NCI-H69 (cell line): Measurements from ENCODE around the gene FN3KRP.
A peak's percentile ranks its signal among the peaks of the same experiment; 100 is the strongest.
"Not testable (repeated sequence)": the region's sequence is repeated elsewhere in the genome, so short reads cannot be mapped to it uniquely, and the experiment has no call there.

Experiments used
- DNase-seq: peaks from one replicate; lab custom pipeline; 2025; lab: John Stamatoyannopoulos, UW

The FN3KRP gene

DNA sequence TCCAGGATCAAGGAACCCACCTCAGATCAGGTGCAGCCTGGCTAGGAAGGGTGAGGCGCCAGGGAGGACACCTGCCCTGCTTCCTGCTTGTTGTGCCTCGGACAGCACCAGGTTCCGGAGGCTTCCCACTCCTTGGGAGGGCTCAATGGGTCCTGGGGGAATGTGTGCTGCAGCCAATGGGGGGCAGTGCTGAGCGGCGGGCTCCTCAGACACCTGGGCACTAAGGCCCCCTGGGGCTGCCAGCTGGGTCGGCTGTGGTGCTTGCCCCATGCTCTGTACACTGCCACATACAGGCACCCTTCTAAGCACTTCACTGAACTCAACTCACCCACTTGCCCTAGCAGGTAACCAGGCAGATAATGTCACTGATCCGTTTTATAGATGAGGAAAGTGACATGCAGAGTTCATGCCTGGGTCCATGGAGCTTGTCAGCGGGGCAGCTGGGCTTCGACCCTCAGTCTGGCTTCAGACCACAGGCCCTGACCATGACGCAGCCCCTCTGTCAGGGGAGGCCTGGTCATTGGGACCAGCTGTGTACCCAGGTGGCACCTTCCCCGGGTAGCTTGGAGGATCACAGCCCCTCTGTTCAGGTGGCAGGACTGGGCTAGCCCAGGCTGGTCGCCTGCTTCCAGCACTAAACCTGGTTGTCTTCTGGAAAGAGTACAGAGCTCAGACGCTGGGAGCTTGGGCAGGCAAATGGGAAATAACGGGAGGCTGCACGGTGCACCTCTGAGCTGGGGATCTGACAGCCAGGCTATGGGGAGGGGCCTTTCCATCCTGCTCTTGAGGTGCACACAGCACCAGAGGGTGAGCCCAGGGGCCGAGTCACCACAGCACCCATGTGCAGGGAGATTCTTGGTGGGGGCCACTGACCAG, 27.1 kb downstream of the FN3KRP start:
- no peak for DNase-seq

DNA sequence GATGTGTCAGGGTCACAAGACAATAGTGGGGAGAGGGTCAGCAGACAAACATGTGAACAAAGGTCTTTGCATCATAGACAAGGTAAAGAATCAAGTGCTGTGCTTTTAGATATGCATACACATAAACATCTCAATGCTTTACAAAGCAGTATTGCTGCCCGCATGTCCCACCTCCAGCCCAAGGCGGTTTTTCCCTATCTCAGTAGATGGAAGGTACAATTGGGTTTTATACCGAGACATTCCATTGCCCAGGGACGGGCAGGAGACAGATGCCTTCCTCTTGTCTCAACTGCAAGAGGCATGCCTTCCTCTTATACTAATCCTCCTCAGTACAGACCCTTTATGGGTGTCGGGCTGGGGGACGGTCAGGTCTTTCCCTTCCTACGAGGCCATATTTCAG, 28.2 kb downstream of the FN3KRP start:
- DNase-seq, result not testable (repeated sequence)

DNA sequence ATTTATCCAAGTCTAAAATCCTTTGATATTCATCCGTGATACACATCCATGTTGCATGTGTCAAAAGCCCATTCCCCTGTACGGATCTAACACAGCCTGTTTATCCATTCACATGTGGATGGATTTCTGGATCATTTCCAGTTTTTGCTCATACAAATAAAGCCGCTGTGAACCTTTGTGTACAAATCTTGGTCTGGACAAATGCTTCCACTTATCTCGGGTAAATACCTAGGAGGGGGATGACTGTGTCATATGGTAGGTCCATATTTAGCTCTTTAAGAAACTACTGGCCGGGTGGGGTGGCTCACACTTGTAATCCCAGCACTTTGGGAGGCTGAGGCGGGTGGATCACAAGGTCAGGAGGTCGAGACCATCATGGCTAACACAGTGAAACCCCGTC, 29.0 kb downstream of the FN3KRP start:
- DNase-seq, result peak; percentile 82

- DNase-seq, result no peak
These were observed 32.2 kb downstream of the FN3KRP start for GRCh38 chr17:82748756-82749155.

- DNase-seq, result no peak
These were observed 33.9 kb downstream of the FN3KRP start for GRCh38 chr17:82750241-82750908.

GRCh38 chr17:82751171-82751570, 34.7 kb downstream of the FN3KRP start:
- DNase-seq, result no peak

GRCh38 chr17:82751571-82752370, 35.3 kb downstream of the FN3KRP start, which contains the start of gene TBCD:
Gene TBCD (plus strand): TSS chr17:82752065. CDS start chr17:82752194, 129 bp downstream.
- DNase-seq, result peak; percentile 97

DNA sequence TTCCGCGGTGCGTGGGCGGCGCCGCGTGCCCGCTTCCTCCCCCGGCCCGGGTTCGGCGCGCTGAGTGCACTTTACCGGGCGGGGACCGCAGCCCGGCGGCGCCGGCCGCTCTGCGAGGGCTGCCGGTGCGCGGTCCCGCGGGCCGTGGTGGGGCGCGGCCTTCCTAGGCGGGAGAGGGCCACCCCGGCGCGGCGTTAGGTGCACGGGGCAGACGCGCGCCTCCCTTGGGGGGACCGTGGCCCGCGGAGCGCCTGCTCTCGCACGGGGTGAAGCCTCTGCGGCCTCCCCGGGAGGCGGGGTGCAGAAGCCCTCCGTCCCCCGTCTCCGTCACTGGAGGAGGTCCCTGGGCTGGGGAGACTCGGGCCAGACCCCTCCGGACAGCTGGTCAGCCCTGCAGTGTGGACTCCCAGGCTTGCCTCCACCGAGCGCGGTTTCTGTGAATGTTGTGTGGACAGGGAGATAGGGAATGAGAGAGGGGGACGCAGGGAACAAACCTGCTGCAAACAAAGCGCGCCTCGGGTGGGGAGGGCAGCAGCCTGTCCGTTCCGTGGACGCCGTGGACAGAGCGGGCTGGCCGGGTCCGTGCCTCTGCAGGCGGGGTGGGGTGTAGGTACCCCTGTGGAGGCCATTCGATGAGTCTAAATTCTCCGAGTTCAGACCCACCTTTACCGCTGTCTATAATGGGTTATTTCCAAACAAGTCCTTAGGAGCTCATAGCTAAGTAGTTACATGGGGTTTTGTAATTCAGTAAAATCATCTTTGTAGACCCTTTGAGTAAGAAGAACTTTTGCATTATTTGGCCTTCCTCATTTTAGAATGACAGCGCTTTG, 36.1 kb downstream of the FN3KRP start:
- DNase-seq, result peak; percentile 70

DNA sequence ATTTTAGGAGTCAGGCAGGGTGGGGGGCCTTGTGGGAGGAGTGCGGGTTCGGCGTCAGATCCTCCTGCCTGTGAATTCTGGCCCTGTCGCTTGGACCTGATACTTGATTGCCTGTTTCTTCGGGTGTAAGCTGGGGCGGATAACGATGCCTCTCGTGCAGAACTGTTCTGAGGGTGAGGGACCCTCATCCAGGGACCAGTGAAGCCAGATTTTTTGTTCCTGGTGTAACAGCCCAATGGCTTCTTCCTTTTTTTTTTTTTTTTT, 36.6 kb downstream of the FN3KRP start:
- no peak for DNase-seq

GRCh38 chr17:82754297-82755208, 38.0 kb downstream of the FN3KRP start:
- DNase-seq, result peak; percentile 39

- no peak for DNase-seq
These were observed 39.7 kb downstream of the FN3KRP start for GRCh38 chr17:82756166-82756565.

DNA sequence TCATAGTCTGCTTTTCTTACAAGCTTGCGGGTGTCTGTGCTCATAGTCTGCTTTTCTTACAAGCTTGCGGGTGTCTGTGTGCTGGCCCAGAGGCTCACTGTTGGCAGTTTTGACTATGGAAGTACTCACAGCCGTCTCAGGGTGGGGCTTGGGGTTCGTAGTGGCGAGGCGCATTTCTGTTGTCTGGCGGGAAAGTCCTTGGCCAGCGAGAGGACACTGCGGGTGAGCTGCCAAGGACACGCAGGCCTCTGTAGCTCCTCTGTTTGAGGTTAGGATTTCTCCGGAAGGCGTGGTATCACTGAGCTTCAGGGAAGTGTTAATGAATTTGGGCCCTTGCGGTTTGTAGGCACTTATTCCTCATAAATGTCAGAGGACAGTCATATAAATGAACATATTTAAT, 48.9 kb downstream of the FN3KRP start:
- no peak for DNase-seq

DNA sequence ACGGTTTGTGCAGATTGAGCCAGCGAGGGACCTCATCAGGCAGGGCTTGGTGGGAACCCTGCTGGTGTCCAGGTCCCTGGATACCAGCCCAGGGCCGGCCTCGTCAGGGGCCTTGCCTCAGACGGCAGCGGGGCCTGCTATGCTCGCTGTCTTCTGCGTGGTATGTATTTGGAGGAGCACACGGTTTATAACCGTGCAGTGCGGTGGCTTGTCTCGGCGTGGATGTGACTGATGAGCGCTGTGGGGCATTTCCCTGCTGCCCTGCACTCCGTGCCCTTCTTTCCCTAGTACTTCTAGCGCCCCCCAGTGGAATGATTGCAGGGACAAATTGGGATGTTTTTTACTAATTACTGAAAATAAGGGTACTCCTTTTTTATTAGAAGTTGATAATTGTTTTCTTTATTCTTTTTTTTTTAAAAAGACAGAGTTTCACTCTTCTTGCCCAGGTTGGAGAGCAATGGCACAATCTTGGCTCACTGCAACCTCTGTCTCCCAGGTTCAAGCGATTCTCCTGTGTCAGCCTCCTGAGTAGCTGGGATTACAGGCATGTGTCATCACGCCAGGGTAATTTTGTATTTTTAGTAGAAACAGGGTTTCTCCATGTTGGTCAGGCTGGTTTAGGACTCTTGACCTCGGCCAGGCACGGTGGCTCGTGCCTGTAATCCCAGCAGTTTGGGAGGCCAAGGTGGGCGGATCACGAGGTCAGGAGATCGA, 50.7 kb downstream of the FN3KRP start:
- DNase-seq, result peak; percentile 56

DNA sequence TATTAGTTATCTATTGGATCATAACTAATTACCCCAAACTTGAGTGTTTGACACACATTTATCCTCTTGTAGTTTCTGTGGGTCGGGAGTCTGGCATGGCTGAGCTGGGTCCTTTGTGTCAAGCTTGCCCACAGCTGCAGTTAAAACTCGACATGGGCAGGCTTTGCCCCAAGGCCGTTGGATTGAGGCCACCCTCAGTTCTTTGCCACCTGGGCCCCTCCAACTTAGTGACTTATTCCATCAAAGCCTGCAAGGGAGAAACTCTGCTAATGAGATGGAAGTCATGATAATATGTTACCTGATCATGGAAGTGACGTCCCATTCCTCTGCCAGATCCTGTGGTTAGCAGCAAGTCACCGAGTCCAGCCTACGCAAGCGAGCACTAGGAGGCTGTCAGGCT, 52.5 kb downstream of the FN3KRP start:
- DNase-seq, result no peak

DNA sequence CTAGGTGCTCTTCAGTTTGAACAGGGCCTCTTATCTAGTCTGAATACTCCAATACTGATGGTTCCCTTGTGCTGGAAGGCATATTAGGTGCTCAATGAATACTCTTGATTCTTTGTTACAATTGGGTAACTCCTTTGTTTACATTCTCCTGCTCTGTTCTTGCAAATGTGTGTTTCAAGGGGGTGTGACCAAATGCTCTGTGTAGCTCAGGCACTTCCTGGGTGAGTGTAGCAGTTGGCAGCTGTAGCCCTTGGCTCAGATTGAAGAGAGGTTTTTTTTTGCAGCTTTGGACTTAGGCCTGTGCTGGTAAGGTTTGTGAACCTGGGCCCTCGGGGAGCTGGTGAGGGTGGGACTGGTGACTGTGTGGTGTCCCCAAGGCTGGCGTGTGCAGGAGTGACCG, 55.5 kb downstream of the FN3KRP start:
- DNase-seq, result no peak

- not testable (repeated sequence) for DNase-seq
These were observed 58.0 kb downstream of the FN3KRP start for GRCh38 chr17:82774456-82774855.

DNA sequence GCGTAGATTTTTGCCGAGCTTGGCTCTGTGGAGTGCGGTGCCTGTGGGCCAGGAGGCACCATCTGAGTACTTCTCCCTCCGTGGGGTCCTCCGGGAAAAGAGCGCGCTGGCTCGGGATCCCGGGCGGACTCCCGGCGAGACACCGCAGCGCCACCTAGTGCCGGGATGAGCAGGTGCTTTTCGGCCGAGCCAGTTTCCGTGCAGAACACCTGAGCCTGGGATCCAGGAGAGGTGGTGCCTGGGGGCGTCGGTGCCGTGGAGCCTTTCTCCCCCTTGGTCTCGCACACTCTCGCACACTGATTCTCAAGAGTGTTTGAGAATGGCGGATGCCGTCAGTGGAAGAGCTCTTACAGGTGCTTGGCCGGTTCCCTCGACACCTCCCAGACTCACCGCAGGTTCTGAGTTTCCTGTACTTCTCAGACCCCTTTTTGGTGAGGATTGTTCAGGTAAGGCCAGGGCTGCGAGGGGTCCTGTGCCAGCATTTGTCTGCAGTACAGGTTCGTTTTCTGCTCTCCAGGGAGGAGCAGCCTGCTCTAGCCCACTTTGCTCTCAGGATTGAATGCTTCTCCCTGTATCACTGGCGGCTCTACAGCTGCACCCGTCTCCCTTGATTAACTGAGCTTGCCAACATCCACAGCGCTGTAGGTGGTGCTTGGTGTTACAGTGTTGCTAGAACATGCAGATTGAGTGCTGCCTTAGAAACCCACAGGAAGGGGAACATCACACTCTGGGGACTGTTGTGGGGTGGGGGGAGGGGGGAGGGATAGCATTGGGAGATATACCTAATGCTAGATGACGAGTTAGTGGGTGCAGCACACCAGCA, 58.7 kb downstream of the FN3KRP start:
- DNase-seq, result peak; percentile 56

DNA sequence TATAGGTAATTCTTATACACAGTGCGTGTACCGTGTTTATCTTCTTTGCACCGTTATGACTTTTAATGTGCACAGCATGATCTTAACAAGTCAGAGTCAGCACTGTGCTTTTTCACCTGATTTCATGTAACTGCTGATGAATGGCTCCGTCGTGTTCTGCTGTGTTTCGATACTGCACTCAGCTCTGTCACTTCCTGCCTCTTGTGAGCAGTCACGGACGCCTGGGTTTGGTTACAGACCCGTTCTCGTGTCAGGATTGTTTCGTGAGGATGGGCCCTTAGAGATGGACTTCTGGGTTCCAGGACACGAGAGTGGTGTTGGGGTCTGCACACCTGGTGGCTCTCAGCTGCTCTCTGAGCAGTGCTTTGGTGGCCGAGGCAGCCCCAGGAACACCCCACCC, 59.9 kb downstream of the FN3KRP start:
- DNase-seq, result no peak
